SK-N-SH (cell line): Measurements from ENCODE around the gene ZNF622. TPM values are rescaled to one million over a fixed set of nuclear protein-coding genes. Genes with fewer than 3 reads are reported as not detected.

Experiments
- CTCF ChIA-PET: fragments of 300-600, 350-600 bp; formaldehyde crosslinking; extraction: SDS; loops from one replicate; lab custom pipeline; 2021; lab: Yijun Ruan, JAX
- POLR2A ChIA-PET: fragments of 350-600 bp; sonication (Branson Sonifier 250); formaldehyde crosslinking; extraction: SDS; loops from one replicate; lab custom pipeline; 2020; ENCODE audit warnings: antibody characterized with exemption, inconsistent platforms; lab: Yijun Ruan, JAX
- DNase-seq: peaks from one replicate; pipeline ENCODE4 v3.0.0; 2012
- H2AFZ ChIP-seq: fragments of 200-600 bp; sonication (generic); 2 replicates; pipeline ENCODE4 v1.8.1; 2016; ENCODE audit warnings: antibody characterized with exemption, mild to moderate bottlenecking, low read depth
- H3F3A ChIP-seq: fragments of 200-600 bp; sonication (generic); replicated peaks from 2 replicates; pipeline ENCODE3; 2016; ENCODE audit warnings: antibody characterized with exemption, mild to moderate bottlenecking; ENCODE audit not compliant: insufficient read depth
- H3K27ac ChIP-seq, 2 experiments: fragments of 200-500 bp in 1 of 2; fragments of 200-600 bp in 1 of 2; sonication (Bioruptor generic) in 1 of 2; sonication (generic), shearing (Covaris generic) in 1 of 2; 2 replicates each; pipeline versions ENCODE4 v1.5.1 to v1.6.1; 2014 to 2016; ENCODE audit warnings: low read depth in 2 of 2, inconsistent platforms in 1 of 2, low read length in 1 of 2, mild to moderate bottlenecking in 1 of 2, mixed read lengths in 1 of 2
- H3K27me3 ChIP-seq: fragments of 200-600 bp; sonication (generic), shearing (Covaris generic); 2 replicates; pipeline ENCODE4 v1.6.1; 2016; ENCODE audit warnings: mixed run types; ENCODE audit not compliant: insufficient read depth
- H3K36me3 ChIP-seq, 2 experiments: fragments of 200-500 bp in 1 of 2; fragments of 200-600 bp in 1 of 2; sonication (Bioruptor generic) in 1 of 2; sonication (generic) in 1 of 2; replicated peaks in 1 of 2; 2 replicates each; pipeline versions ENCODE3 to v1.5.1; 2014 to 2016; ENCODE audit warnings: low read length in 1 of 2, mild to moderate bottlenecking in 1 of 2; ENCODE audit not compliant: insufficient read depth in 2 of 2, control insufficient read depth in 1 of 2
- H3K4me1 ChIP-seq, 2 experiments: fragments of 200-500 bp in 1 of 2; fragments of 200-600 bp in 1 of 2; sonication (Bioruptor generic) in 1 of 2; sonication (generic), shearing (Covaris generic) in 1 of 2; 2 replicates each; pipeline versions ENCODE4 v1.5.1 to v1.6.1; 2014 to 2016; ENCODE audit warnings: low read depth in 1 of 2, low read length in 1 of 2, mixed run types in 1 of 2; ENCODE audit not compliant: insufficient read depth in 2 of 2, control insufficient read depth in 1 of 2
- H3K4me2 ChIP-seq: fragments of 200-600 bp; sonication (generic), shearing (Covaris generic); 2 replicates; pipeline ENCODE4 v1.6.1; 2017; ENCODE audit warnings: mixed run types
- H3K4me3 ChIP-seq, 2 experiments: fragments of 200-500 bp in 1 of 2; fragments of 200-600 bp in 1 of 2; sonication (Bioruptor generic) in 1 of 2; sonication (generic), shearing (Covaris generic) in 1 of 2; 2 replicates each; pipeline versions ENCODE4 v1.5.1 to v1.8.1; 2014 to 2016; ENCODE audit warnings: low read depth in 2 of 2, inconsistent platforms in 1 of 2, low read length in 1 of 2, mild to moderate bottlenecking in 1 of 2, mixed read lengths in 1 of 2, moderate library complexity in 1 of 2
- H3K79me2 ChIP-seq: fragments of 200-600 bp; sonication (generic); 2 replicates; pipeline ENCODE4 v1.8.1; 2017; ENCODE audit warnings: mild to moderate bottlenecking; ENCODE audit not compliant: insufficient read depth
- H3K9ac ChIP-seq: fragments of 200-600 bp; sonication (generic); 2 replicates; pipeline ENCODE4 v1.6.1; 2017; ENCODE audit warnings: mixed run types
- H3K9me2 ChIP-seq: fragments of 200-600 bp; sonication (generic); 2 replicates; pipeline ENCODE4 v1.6.1; 2017; ENCODE audit warnings: mixed run types
- H3K9me3 ChIP-seq: fragments of 200-600 bp; sonication (generic); 2 replicates; pipeline ENCODE4 v1.6.1; 2017; ENCODE audit warnings: mixed run types, mild to moderate bottlenecking, moderate library complexity
- H4K20me1 ChIP-seq: fragments of 200-600 bp; sonication (generic); 2 replicates; pipeline ENCODE4 v1.6.1; 2017; ENCODE audit warnings: mild to moderate bottlenecking, mixed run types; ENCODE audit not compliant: insufficient read depth
- ELF1 ChIP-seq: IDR thresholded peaks from 2 replicates; pipeline ENCODE4 v1.4.0; 2012
- FOXJ3 ChIP-seq: sonication (generic); formaldehyde crosslinking; IDR thresholded peaks from 2 replicates; pipeline ENCODE4 v1.5.1; 2020; ENCODE audit warnings: mild to moderate bottlenecking, missing genetic modification reagents
- FOXM1 ChIP-seq: IDR thresholded peaks from 2 replicates; pipeline ENCODE4 v1.4.0; 2012; ENCODE audit warnings: low read depth, mild to moderate bottlenecking
- GATA2 ChIP-seq: sonication (generic); formaldehyde crosslinking; IDR thresholded peaks from 2 replicates; pipeline ENCODE4 v1.5.0; 2020; ENCODE audit warnings: mild to moderate bottlenecking, missing genetic modification reagents
- MAX ChIP-seq: IDR thresholded peaks from 2 replicates; pipeline ENCODE4 v1.4.0; 2012; ENCODE audit warnings: low read depth
- MXI1 ChIP-seq: IDR thresholded peaks from 2 replicates; pipeline ENCODE4 v1.6.1; 2012; ENCODE audit warnings: mild to moderate bottlenecking, low read depth, low read length, improper control_type of control experiment
- NFIC ChIP-seq: IDR thresholded peaks from 2 replicates; pipeline ENCODE4 v1.4.0; 2012; ENCODE audit warnings: borderline replicate concordance
- POLR2AphosphoS5 ChIP-seq: IDR thresholded peaks from 2 replicates; pipeline ENCODE4 v1.6.1; 2012; ENCODE audit warnings: low read depth, low read length
- RCOR1 ChIP-seq: fragments of 150-350 bp; IDR thresholded peaks from 2 replicates; pipeline ENCODE4 v1.6.1; 2017; ENCODE audit warnings: antibody characterized with exemption, low read length
- REST ChIP-seq: IDR thresholded peaks from 2 replicates; pipeline ENCODE4 v1.6.1; 2012; ENCODE audit warnings: mild to moderate bottlenecking, low read depth, low read length, moderate library complexity
- RFX5 ChIP-seq: IDR thresholded peaks from 2 replicates; pipeline ENCODE4 v1.6.1; 2012; ENCODE audit warnings: mild to moderate bottlenecking, improper control_type of control experiment, low read length
- RXRA ChIP-seq: IDR thresholded peaks from 2 replicates; pipeline ENCODE4 v1.4.0; 2012; ENCODE audit warnings: low read depth, mild to moderate bottlenecking, borderline replicate concordance
- SIN3A ChIP-seq: IDR thresholded peaks from 2 replicates; pipeline ENCODE4 v1.6.1; 2012; ENCODE audit warnings: low read depth, mild to moderate bottlenecking, low read length, moderate library complexity, borderline replicate concordance
- SMC3 ChIP-seq: IDR thresholded peaks from 2 replicates; pipeline ENCODE4 v1.6.1; 2012; ENCODE audit warnings: low read depth, low read length, improper control_type of control experiment
- TCF12 ChIP-seq: IDR thresholded peaks from 2 replicates; pipeline ENCODE4 v1.4.0; 2012
- TEAD4 ChIP-seq: IDR thresholded peaks from 2 replicates; pipeline ENCODE4 v1.4.0; 2012; ENCODE audit warnings: mild to moderate bottlenecking, borderline replicate concordance; ENCODE audit not compliant: insufficient read depth
- WGBS: methylation state at CpG from one replicate; pipeline ENCODE4 v1.1.6; 2017; ENCODE audit warnings: low lambda C conversion rate; 5-methylcytosine and 5-hydroxymethylcytosine counted together
- polyA plus RNA-seq, 3 experiments: library from polyadenylated mRNA; depleted of rRNA; stranded (reverse); fragments of >200 nt; gene quantifications; 2 replicates each; pipeline ENCODE4 v1.2.3, GENCODE V29; 2012
- TF ChIP-seq, protein P1 (sequence below): IDR thresholded peaks from 2 replicates; pipeline ENCODE4; 2012
- TF ChIP-seq, protein P2 (sequence below): IDR thresholded peaks from 2 replicates; pipeline ENCODE4 v1.4.0; 2012; ENCODE audit warnings: low read depth, borderline replicate concordance

ZNF622 gene
- polyA plus RNA-seq, 1 of the 3 experiments (the other 2 are of a cell fraction), result 20.0 TPM

GRCh38 chr5:16505140-16505891 lies 39.7 kb upstream of the ZNF622 start (continued):
- TF ChIP-seq TCF12, result no peak

DNA sequence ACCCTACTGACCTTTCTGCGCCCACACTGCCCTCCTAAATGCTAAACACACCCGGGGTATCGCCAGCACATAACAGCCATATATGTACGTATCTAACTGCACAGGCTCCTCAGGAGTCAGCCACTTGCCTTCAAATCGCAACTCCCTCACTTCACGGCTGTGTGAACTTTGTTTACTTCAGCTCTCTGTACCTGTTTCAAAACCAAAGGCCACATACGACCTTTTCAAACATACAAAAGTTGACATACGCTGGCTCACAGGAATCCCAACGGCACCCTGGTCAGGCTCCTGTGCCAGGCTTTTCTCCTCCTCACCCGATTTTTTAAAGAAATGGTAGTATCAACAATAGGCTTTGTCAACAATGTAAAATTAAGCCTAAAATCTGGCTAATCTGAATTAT lies 39.0 kb upstream of the ZNF622 start:
- CTCF ChIA-PET, result no interaction called here

More for the DNA sequence above, 39.0 kb upstream of the ZNF622 start:
- POLR2A ChIA-PET, result no interaction called here
- Histone ChIP-seq H3K9me2 (no peaks in the 10 kb centered on the region), H3K9me3 (no peaks in the 10 kb centered on the region), H2AFZ (no peak overlapping the region), H4K20me1 (no peaks in the 10 kb centered on the region), H3K79me2 (no peaks in the 10 kb centered on the region), H3F3A (no peaks in the 10 kb centered on the region), H3K4me2 (no peak overlapping the region), H3K9ac (no peak overlapping the region), H3K4me3 (no peak overlapping the region), H3K4me1 (peaks cover 0 to 2% of the 10 kb centered on the region in 2 experiments; a peak in 1 of 4 replicates), H3K36me3 (no peaks in the 10 kb centered on the region), H3K27me3 (no peaks in the 10 kb centered on the region), H3K27ac (no peak overlapping the region)
- no peak for DNase-seq
- WGBS, result 77% methylated on average over 10 of the region's 10 CpGs
- TF ChIP-seq POLR2AphosphoS5 (no peak), RXRA (no peak), GATA2 (CRISPR knock-in tag) (no peak), TEAD4 (no peak), SIN3A (no peak), ELF1 (no peak), RFX5 (no peak), FOXM1 (no peak), REST (no peak), SMC3 (no peak), NFIC (no peak), RCOR1 (no peak), FOXJ3 (CRISPR knock-in tag) (no peak), MXI1 (no peak), MAX (no peak)
- TF ChIP-seq, protein P1, sequence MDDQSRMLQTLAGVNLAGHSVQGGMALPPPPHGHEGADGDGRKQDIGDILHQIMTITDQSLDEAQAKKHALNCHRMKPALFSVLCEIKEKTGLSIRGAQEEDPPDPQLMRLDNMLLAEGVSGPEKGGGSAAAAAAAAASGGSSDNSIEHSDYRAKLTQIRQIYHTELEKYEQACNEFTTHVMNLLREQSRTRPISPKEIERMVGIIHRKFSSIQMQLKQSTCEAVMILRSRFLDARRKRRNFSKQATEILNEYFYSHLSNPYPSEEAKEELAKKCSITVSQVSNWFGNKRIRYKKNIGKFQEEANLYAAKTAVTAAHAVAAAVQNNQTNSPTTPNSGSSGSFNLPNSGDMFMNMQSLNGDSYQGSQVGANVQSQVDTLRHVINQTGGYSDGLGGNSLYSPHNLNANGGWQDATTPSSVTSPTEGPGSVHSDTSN, result no peak
- TF ChIP-seq, protein P2, sequence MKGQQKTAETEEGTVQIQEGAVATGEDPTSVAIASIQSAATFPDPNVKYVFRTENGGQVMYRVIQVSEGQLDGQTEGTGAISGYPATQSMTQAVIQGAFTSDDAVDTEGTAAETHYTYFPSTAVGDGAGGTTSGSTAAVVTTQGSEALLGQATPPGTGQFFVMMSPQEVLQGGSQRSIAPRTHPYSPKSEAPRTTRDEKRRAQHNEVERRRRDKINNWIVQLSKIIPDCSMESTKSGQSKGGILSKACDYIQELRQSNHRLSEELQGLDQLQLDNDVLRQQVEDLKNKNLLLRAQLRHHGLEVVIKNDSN, result no peak
